HepG2 (cell line): ENCODE results near the gene ZMYND19. TPM values are rescaled to one million over a fixed set of nuclear protein-coding genes. Genes with fewer than 3 reads are reported as not detected.

Experiments used
- AGO1 ChIP-seq: fragments of 200-400 bp; formaldehyde crosslinking; IDR thresholded peaks from 2 replicates; pipeline ENCODE4 v1.6.1; 2017; ENCODE audit warnings: mild to moderate bottlenecking, low read depth, low read length, moderate library complexity; ENCODE audit not compliant: poor library complexity, severe bottlenecking
- ATRX ChIP-seq: sonication (generic); formaldehyde crosslinking; IDR thresholded peaks from 2 replicates; pipeline ENCODE4 v1.4.0; 2020; ENCODE audit warnings: missing genetic modification reagents, borderline replicate concordance
- CHD2 ChIP-seq: IDR thresholded peaks from 2 replicates; pipeline ENCODE4 v1.6.1; 2011; ENCODE audit warnings: low read depth, low read length, improper control_type of control experiment
- GLMP ChIP-seq: sonication (generic); formaldehyde crosslinking; IDR thresholded peaks from 2 replicates; pipeline ENCODE4 v1.9.0; 2021; ENCODE audit warnings: missing genetic modification reagents, mild to moderate bottlenecking, borderline replicate concordance
- KLF13 ChIP-seq: sonication (generic); formaldehyde crosslinking; IDR thresholded peaks from 2 replicates; pipeline ENCODE4 v1.4.0; 2020; ENCODE audit warnings: mild to moderate bottlenecking, missing genetic modification reagents
- POLR2G ChIP-seq: fragments of 200-400 bp; formaldehyde crosslinking; IDR thresholded peaks from 2 replicates; pipeline ENCODE4 v1.6.1; 2018; ENCODE audit warnings: mild to moderate bottlenecking, low read depth, low read length, moderate library complexity
- RXRA ChIP-seq: sonication (generic); formaldehyde crosslinking; IDR thresholded peaks from 2 replicates; pipeline ENCODE4 v1.5.1; 2020; ENCODE audit warnings: missing genetic modification reagents
- SAP130 ChIP-seq: IDR thresholded peaks from 2 replicates; pipeline ENCODE4 v1.6.1; 2016; ENCODE audit warnings: low read depth
- SMARCC2 ChIP-seq: fragments of 450-650 bp; IDR thresholded peaks from 2 replicates; pipeline ENCODE4 v1.6.1; 2017; ENCODE audit warnings: antibody characterized with exemption, mild to moderate bottlenecking
- STAT5B ChIP-seq: sonication (generic); formaldehyde crosslinking; IDR thresholded peaks from 2 replicates; pipeline ENCODE4 v1.4.0; 2020; ENCODE audit warnings: missing genetic modification reagents
- THAP11 ChIP-seq: IDR thresholded peaks from 2 replicates; pipeline ENCODE4 v1.6.1; 2016; ENCODE audit warnings: missing biosample characterization, missing genetic modification reagents
- UBTF ChIP-seq: sonication (generic); formaldehyde crosslinking; IDR thresholded peaks from 2 replicates; pipeline ENCODE4 v1.4.0; 2020; ENCODE audit warnings: mild to moderate bottlenecking, missing genetic modification reagents
- ZNF251 ChIP-seq: sonication (generic); formaldehyde crosslinking; IDR thresholded peaks from 2 replicates; pipeline ENCODE4 v1.9.0; 2021; ENCODE audit warnings: mild to moderate bottlenecking, missing genetic modification reagents
- ZNF263 ChIP-seq: sonication (generic); formaldehyde crosslinking; IDR thresholded peaks from 2 replicates; pipeline ENCODE4 v1.4.0; 2020; ENCODE audit warnings: missing genetic modification reagents
- ZNF274 ChIP-seq: sonication (generic); formaldehyde crosslinking; IDR thresholded peaks from 2 replicates; pipeline ENCODE4 v1.5.1; 2020; ENCODE audit warnings: mild to moderate bottlenecking, missing genetic modification reagents
- ZNF816 ChIP-seq: sonication (generic); formaldehyde crosslinking; IDR thresholded peaks from 2 replicates; pipeline ENCODE4 v1.8.0; 2022; ENCODE audit warnings: missing genetic modification reagents, mild to moderate bottlenecking, borderline replicate concordance
- ZNF850 ChIP-seq: sonication (generic); formaldehyde crosslinking; conservative IDR thresholded peaks from 2 replicates; pipeline ENCODE4 v1.9.0; 2021; ENCODE audit warnings: mild to moderate bottlenecking, missing genetic modification reagents
- polyA plus RNA-seq, 8 experiments: library from polyadenylated mRNA; depleted of rRNA in 3 of 8; stranded (reverse) in 7 of 8; unstranded in 1 of 8; fragments of >200 nt; fragmentation: Illumina TruSeq in 4 of 8; extraction: Trizol in 4 of 8; gene quantifications; 2 replicates each; pipeline versions ENCODE4 v1.2.1 to v1.2.3, GENCODE V29; 2011 to 2016; ENCODE audit warnings: low read depth in 4 of 8, missing spikeins in 1 of 8, mixed read lengths in 1 of 8; ENCODE audit not compliant: insufficient read depth in 1 of 8
- total RNA-seq, 5 experiments: library from RNA; depleted of rRNA; stranded (reverse); fragments of >200 nt; fragmentation: Illumina TruSeq; extraction: Trizol; gene quantifications; 2 replicates each; pipeline ENCODE4 v1.2.3, GENCODE V29; 2016; ENCODE audit warnings: low read depth in 1 of 5
- TF ChIP-seq, protein P1 (sequence below): sonication (generic); formaldehyde crosslinking; conservative IDR thresholded peaks from 2 replicates; pipeline ENCODE4 v1.8.0; 2022; ENCODE audit warnings: mild to moderate bottlenecking, moderate library complexity, missing genetic modification reagents
- TF ChIP-seq, protein P2 (sequence below): sonication (generic); formaldehyde crosslinking; IDR thresholded peaks from 2 replicates; pipeline ENCODE4 v1.4.0; 2020; ENCODE audit warnings: mild to moderate bottlenecking, missing genetic modification reagents
- TF ChIP-seq, protein P3 (sequence below): IDR thresholded peaks from 2 replicates; pipeline ENCODE4 v1.6.1; 2016; ENCODE audit warnings: missing genetic modification reagents, missing compliant biosample characterization
- TF ChIP-seq, protein P4 (sequence below): sonication (generic); formaldehyde crosslinking; conservative IDR thresholded peaks from 2 replicates; pipeline ENCODE4 v1.8.0; 2022; ENCODE audit warnings: missing genetic modification reagents

ZMYND19 gene
- total and polyA plus RNA-seq, 2 of the 13 experiments (the other 11 are each of a cell fraction or from before 2014, with no cell fraction given), result 21.3 to 38.7 TPM

GRCh38 chr9:137611623-137612609 is 21.6 kb upstream of the ZMYND19 start (continued):
- TF ChIP-seq POLR2G (peak; percentile 45), ZNF816 (CRISPR knock-in tag) (no peak), GLMP (CRISPR knock-in tag) (no peak), SAP130 (CRISPR knock-in tag) (peak; percentile 31; the same call in 1 of the 2 replicates), ZNF263 (peak; percentile 49), ZNF251 (CRISPR knock-in tag) (no peak), ZNF274 (CRISPR knock-in tag) (0 out of 2 replicates have a peak, but pooled peaks have one; percentile 6), KLF13 (CRISPR knock-in tag) (no peak), SMARCC2 (no peak), RXRA (CRISPR knock-in tag) (no peak), STAT5B (CRISPR knock-in tag) (no peak), ZNF850 (no peak), CHD2 (no peak), ATRX (CRISPR knock-in tag) (no peak), AGO1 (peak; percentile 33), UBTF (CRISPR knock-in tag) (peak; percentile 37; the same call in 1 of the 2 replicates), THAP11 (CRISPR knock-in tag) (no peak)
- TF ChIP-seq, protein P1, sequence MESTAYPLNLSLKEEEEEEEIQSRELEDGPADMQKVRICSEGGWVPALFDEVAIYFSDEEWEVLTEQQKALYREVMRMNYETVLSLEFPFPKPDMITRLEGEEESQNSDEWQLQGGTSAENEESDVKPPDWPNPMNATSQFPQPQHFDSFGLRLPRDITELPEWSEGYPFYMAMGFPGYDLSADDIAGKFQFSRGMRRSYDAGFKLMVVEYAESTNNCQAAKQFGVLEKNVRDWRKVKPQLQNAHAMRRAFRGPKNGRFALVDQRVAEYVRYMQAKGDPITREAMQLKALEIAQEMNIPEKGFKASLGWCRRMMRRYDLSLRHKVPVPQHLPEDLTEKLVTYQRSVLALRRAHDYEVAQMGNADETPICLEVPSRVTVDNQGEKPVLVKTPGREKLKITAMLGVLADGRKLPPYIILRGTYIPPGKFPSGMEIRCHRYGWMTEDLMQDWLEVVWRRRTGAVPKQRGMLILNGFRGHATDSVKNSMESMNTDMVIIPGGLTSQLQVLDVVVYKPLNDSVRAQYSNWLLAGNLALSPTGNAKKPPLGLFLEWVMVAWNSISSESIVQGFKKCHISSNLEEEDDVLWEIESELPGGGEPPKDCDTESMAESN (CRISPR knock-in tag), result no peak
- TF ChIP-seq, protein P2, sequence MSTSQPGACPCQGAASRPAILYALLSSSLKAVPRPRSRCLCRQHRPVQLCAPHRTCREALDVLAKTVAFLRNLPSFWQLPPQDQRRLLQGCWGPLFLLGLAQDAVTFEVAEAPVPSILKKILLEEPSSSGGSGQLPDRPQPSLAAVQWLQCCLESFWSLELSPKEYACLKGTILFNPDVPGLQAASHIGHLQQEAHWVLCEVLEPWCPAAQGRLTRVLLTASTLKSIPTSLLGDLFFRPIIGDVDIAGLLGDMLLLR, result no peak
- TF ChIP-seq, protein P3, sequence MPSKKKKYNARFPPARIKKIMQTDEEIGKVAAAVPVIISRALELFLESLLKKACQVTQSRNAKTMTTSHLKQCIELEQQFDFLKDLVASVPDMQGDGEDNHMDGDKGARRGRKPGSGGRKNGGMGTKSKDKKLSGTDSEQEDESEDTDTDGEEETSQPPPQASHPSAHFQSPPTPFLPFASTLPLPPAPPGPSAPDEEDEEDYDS (CRISPR knock-in tag), result no peak
- TF ChIP-seq, protein P4, sequence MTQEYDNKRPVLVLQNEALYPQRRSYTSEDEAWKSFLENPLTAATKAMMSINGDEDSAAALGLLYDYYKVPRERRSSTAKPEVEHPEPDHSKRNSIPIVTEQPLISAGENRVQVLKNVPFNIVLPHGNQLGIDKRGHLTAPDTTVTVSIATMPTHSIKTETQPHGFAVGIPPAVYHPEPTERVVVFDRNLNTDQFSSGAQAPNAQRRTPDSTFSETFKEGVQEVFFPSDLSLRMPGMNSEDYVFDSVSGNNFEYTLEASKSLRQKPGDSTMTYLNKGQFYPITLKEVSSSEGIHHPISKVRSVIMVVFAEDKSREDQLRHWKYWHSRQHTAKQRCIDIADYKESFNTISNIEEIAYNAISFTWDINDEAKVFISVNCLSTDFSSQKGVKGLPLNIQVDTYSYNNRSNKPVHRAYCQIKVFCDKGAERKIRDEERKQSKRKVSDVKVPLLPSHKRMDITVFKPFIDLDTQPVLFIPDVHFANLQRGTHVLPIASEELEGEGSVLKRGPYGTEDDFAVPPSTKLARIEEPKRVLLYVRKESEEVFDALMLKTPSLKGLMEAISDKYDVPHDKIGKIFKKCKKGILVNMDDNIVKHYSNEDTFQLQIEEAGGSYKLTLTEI (CRISPR knock-in tag), result no peak
